Ramos (cell line): ENCODE measurements around the gene INSYN2B.
"Not testable (repeated sequence)": the region's sequence is repeated elsewhere in the genome, so short reads cannot be mapped to it uniquely, and the experiment has no call there.

Source experiments
- in situ Hi-C: fragments of 300-500 bp; cut with MboI; formaldehyde crosslinking; loops from one replicate; pipeline ENCODE4 v1.14.3; 2022; ENCODE audit warnings: low sequenced_read_pairs; ENCODE audit not compliant: unreplicated experiment

Gene INSYN2B

DNA sequence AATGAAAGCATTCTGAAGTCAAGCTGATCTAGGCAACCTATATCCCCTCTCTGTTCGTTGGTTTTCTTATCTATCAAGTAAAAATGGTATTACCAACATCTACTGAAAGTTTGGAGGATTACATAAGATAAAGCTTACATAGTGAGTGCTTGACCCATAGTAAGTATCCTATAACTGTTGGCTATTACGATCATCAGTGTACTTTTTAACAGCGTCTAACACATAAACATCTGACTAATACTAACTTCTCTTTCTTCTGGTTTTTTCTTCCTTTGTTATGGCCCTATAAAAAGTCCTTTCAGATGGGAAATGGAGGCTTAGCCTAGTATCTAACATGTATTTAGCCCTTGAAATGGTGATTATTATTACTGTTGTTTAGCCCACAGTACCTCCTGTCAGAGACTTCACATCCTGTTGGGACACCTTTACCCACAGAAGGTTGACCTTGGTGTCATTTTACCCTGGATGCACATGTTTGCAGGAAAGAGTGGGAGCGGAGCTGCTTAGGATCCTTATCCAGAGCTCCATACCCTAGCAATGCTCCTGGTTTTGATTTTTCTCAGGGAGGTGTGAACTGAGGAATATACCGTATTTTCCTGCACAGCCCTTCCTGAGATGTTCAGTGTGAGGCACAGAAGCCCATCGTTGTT, 6.0 kb downstream of the INSYN2B start:
- in situ Hi-C loops, result no loop called here

GRCh38 chr5:169973056-169973455, 7.2 kb downstream of the INSYN2B start:
- in situ Hi-C loops, result no loop called here

DNA sequence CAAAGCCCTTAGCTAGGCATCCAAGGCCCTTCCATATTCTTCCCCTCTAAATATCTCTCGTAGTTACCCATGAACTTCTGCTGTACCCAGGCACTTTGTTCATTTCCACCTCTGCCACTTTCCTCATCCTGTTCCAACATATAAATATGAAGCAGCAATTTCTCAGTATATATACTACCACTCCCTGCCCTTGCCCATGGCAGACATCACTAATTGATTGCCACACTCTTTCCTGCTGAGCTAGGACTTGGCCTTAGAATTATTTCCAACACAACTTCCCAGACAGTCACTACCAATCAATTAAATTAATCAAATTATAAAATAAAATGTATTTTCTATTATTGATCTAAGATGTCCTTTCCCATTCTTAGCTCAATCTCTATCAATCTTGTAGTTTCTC, 8.5 kb downstream of the INSYN2B start:
- in situ Hi-C loops, result no loop called here

DNA sequence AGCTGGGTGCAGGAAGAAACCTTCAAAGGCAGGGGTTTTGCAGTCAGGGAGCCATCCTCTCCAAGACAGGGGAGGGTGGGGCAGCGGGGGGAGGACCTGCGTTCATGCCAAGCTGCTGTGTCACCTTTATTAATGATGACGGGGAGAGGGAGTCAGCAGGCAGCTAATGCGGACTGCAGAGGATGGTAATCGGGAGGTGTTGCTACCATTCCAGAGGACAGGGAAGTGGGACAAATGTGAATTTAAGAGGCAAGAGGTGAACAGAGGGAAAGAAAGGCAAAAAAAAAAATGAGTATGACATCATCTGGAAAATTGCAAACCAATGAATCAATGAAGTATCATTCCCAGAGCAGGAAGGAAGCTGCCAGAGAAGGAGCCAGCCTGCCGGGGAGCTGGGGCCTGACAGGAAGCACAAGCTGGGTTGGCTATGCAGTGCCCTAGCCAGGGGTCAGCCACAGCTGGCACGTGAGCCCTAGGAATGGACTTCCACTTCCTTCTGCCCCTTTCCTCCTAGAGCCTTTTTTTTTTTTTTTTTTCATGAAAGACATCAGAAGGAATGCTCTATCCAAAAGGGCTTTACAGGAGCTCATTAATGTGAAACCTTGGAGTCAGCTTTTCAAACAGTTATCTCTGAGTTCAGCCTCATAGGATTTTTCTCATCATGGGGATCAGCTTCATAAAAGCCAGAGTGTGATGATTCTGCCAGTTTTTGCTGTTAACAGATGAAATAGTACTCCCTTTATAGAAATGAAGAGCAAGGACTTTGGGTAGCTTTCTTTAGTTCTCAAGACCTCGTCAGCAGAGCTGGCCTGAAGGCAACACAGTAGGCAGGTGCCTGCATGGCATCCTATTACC, 9.2 kb downstream of the INSYN2B start:
- in situ Hi-C loops, result no loop called here

GRCh38 chr5:169970339-169970738, 10.0 kb downstream of the INSYN2B start:
- in situ Hi-C loops, result no loop called here

DNA sequence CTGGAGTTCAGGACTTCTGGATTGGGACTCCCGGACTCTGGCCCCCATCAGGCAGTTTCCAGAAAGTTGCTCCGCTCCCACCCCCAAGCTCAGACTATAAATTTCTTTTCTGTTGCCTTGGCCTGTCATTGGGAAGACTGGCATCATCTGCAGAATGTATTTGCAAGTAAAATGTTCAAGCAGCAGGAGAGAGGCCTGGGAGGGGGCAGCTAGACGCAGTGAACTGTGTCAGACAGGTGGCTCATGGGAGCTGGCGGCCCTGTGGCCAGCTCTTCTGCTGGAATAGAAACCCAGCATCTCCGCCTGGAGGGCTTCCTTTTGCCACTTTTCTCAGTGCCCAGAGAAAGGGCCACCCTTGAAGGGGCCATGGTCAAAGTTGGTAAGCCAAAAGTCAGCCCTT, 16.0 kb downstream of the INSYN2B start:
- in situ Hi-C loops, result no loop called here

DNA sequence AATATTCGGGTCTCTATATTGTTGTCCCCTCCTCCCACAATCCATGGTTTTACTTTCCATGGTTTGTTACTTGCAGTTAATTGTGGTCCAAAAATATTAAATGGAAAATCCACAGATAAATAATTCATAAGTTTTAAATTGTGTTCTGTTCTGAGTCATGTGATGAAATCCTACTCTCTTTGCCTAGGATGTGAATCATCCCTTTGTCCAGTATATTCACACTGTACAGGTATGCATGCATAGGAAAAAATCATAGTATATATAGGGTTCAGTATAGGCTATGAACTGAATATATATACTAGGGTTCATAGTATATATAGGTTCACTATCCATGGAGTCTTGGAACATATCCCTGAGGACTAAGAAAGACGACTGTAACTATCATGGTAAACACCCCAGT, 19.6 kb downstream of the INSYN2B start:
- in situ Hi-C loops, result no loop called here

DNA sequence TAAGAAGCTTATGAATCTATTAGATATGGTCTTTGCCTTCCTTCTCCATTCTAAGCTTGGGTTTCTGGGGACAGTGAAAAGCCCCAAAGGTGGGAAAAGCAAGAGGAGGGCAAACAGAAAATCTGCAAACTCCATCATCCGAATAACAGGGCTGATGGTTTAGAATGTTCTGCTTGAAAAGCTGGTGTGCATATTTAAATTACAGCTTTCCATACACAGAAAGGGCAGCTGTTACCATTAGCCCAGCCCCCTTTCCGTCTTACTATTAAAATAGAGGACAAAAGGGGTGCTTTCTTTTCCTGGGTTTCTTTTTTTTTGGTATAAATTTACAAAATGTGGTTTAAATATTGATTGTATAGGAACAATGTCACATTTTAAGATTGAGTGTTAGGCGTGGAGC, 22.0 kb downstream of the INSYN2B start:
- in situ Hi-C loops, result no loop called here

- in situ Hi-C loops, result no loop called here
Observed at GRCh38 chr5:169956756-169957155, 23.5 kb downstream of the INSYN2B start.

GRCh38 chr5:169956126-169956525, 24.2 kb downstream of the INSYN2B start:
- in situ Hi-C loops, result no loop called here

- in situ Hi-C loops, result no loop called here
Observed at GRCh38 chr5:169954786-169955185, 25.5 kb downstream of the INSYN2B start.

DNA sequence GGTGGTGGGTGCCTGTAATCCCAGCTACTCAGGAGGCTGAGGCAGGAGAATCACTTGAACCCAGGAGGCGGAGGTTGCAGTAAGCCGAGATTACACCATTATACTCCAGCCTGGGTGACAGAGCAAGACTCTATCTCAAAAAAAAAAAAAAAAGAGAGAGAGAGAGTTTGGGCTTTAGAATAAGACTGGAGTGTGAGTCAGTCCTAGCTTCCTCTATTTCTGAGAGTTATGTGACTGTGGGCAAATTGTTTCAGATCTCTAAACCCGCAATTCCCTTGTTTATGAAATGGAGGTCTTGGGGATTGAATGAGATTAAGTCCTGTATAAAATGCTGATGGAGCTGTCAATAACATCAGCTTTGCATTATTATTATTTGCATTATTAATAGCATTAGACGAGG, 27.1 kb downstream of the INSYN2B start:
- in situ Hi-C loops, result not testable (repeated sequence)

- in situ Hi-C loops, result no loop called here
Observed at GRCh38 chr5:169950333-169950732, 30.0 kb downstream of the INSYN2B start.

DNA sequence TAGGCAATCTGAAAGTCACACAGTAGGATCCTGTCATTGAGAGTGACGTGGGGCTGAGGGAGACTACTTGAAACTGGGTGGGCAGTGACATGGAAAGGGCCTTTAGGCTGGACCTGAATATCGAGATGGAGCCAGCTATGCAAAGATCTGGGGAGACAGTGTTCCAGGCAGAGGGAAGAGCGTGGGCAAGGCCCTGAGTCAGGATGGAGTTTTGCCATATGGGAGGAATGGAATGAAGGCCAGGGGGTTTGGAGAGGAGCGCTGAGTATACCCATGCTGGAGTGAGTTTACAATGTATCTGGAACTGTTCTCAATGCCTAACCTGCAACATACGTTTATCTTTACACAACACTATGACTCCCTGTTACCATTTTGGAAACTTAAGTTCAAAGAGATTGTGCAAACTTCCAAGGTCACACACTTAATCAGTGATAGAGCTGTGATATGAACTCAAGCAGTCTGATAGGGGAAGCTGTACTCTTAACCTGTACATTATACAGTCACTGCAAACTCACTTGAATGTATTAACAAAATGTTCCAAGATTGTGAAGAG, 33.5 kb downstream of the INSYN2B start:
- in situ Hi-C loops, result no loop called here

- in situ Hi-C loops, result no loop called here
Observed at GRCh38 chr5:169945831-169946261, 34.4 kb downstream of the INSYN2B start.

- in situ Hi-C loops, result no loop called here
Observed at GRCh38 chr5:169944922-169945680, 35.2 kb downstream of the INSYN2B start.

DNA sequence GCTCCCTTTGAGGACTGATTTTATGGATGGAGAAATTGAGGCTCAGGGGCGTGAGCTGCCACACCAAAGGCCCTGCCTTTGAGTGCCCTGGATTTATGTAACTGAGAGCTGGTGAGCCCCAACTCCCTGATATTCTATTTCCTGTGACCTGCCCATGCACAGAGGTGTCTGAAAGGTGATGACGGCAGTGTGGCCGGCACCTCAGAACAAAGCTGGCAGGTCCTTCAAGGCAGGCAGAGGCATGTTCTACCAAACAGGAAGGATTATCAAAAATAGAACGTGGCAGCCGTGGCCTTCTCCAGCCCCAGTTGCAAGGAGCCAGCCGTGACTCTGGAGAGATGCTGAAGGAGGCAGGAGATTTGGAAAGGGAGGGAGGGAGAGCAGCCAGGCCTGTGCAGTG, 36.2 kb downstream of the INSYN2B start:
- in situ Hi-C loops, result no loop called here

- in situ Hi-C loops, result no loop called here
Observed at GRCh38 chr5:169943026-169943425, 37.3 kb downstream of the INSYN2B start.

GRCh38 chr5:169942181-169942580, 38.1 kb downstream of the INSYN2B start:
- in situ Hi-C loops, result no loop called here

DNA sequence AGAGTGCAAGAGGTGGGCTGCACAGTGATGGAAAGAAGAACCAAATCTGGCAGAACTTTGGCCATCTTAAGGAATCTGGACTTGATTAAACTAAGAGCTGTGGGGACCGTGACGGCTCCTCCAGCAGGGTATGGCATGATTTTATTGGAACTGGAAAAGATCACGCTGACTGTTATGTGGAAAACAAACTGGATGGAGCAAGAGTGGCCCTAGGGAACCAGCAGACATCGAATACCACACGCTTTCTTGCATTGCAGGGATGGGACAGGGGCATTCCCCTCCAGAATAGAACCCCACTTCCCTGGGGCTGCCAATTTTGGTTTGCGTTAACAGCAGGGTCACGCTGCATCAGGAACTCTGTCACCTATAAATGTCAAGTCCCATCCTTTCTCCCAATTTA, 38.8 kb downstream of the INSYN2B start:
- in situ Hi-C loops, result no loop called here

- in situ Hi-C loops, result no loop called here
Observed at GRCh38 chr5:169939731-169940130, 40.6 kb downstream of the INSYN2B start.
